ENCODE measurements around the gene B3GALT6.
"Not testable (repeated sequence)": the region's sequence is repeated elsewhere in the genome, so short reads cannot be mapped to it uniquely, and the experiment has no call there.

Gene B3GALT6

GRCh38 chr1:1242461-1243265 lies 10.6 kb downstream of the B3GALT6 start:
- no peak for DNase-seq

GRCh38 chr1:1243266-1243660 lies 11.2 kb downstream of the B3GALT6 start:
- DNase-seq = no peak

GRCh38 chr1:1243807-1244191 lies 11.8 kb downstream of the B3GALT6 start:
- DNase-seq = no peak

- no peak for DNase-seq
These were observed 12.3 kb downstream of the B3GALT6 start for GRCh38 chr1:1244192-1244811.

- no peak for DNase-seq
These were observed 13.3 kb downstream of the B3GALT6 start for GRCh38 chr1:1245178-1245816.

GRCh38 chr1:1245817-1246576 lies 14.0 kb downstream of the B3GALT6 start:
- DNase-seq = no peak

GRCh38 chr1:1246577-1247340 lies 14.7 kb downstream of the B3GALT6 start, which contains the start of gene C1QTNF12:
Gene C1QTNF12 (minus strand): TSS chr1:1246722. CDS start chr1:1246690, 32 bp downstream.
- DNase-seq = no peak

- DNase-seq = no peak
These were observed 15.4 kb downstream of the B3GALT6 start for GRCh38 chr1:1247341-1247913.

- not testable (repeated sequence) for DNase-seq
These were observed 16.2 kb downstream of the B3GALT6 start for GRCh38 chr1:1248009-1248913.

GRCh38 chr1:1250786-1251284 lies 18.8 kb downstream of the B3GALT6 start:
- no peak for DNase-seq

- DNase-seq = no peak
These were observed 21.3 kb downstream of the B3GALT6 start for GRCh38 chr1:1253314-1253713.

- DNase-seq = no peak
These were observed 22.1 kb downstream of the B3GALT6 start for GRCh38 chr1:1253972-1254666.

GRCh38 chr1:1254667-1254998 lies 22.6 kb downstream of the B3GALT6 start:
- no peak for DNase-seq

GRCh38 chr1:1255078-1255477 lies 23.0 kb downstream of the B3GALT6 start:
- no peak for DNase-seq

GRCh38 chr1:1255611-1256010 lies 23.6 kb downstream of the B3GALT6 start:
- DNase-seq = no peak

- DNase-seq = no peak
These were observed 25.2 kb downstream of the B3GALT6 start for GRCh38 chr1:1256956-1257871.

- no peak for DNase-seq
These were observed 27.1 kb downstream of the B3GALT6 start for GRCh38 chr1:1259119-1259488.

GRCh38 chr1:1259540-1259939 lies 27.5 kb downstream of the B3GALT6 start:
- no peak for DNase-seq

Data from nucleus accumbens (tissue), 56 donors.